Rectal smooth muscle tissue (tissue), 1 donor: ENCODE results near the gene TNRC6C.
"Not testable (repeated sequence)": the region's sequence is repeated elsewhere in the genome, so short reads cannot be mapped to it uniquely, and the experiment has no call there.

Source experiments
- H3K27ac ChIP-seq: one replicate; pipeline ENCODE4 v1.7.0; 2013; ENCODE audit warnings: low read depth, low read length, inconsistent platforms
- H3K27me3 ChIP-seq: one replicate; pipeline ENCODE4 v1.7.0; 2013; ENCODE audit warnings: low read length; ENCODE audit not compliant: control insufficient read depth, insufficient read depth
- H3K36me3 ChIP-seq: one replicate; pipeline ENCODE4 v1.7.0; 2013; ENCODE audit warnings: low read length; ENCODE audit not compliant: control insufficient read depth, insufficient read depth
- H3K4me1 ChIP-seq: one replicate; pipeline ENCODE4 v1.7.0; 2013; ENCODE audit warnings: low read length; ENCODE audit not compliant: control insufficient read depth, insufficient read depth
- H3K4me3 ChIP-seq: one replicate; pipeline ENCODE4 v1.7.0; 2013; ENCODE audit warnings: low read length
- H3K9ac ChIP-seq: one replicate; pipeline ENCODE4 v1.7.0; 2013; ENCODE audit warnings: low read length

TNRC6C gene

GRCh38 chr17:77993735-77994134 lies 35.2 kb downstream of the TNRC6C start:
- not testable (repeated sequence) for H3K36me3 ChIP-seq, H3K27me3 ChIP-seq, H3K27ac ChIP-seq, H3K4me3 ChIP-seq, H3K4me1 ChIP-seq, H3K9ac ChIP-seq

GRCh38 chr17:77995146-77995852 lies 36.8 kb downstream of the TNRC6C start:
- H3K27ac ChIP-seq, result no peak overlapping the region
- no peaks in the 10 kb centered on the region for H3K27me3 ChIP-seq
- no peak overlapping the region for H3K4me3 ChIP-seq
- H3K4me1 ChIP-seq, result peaks cover 14% of the 10 kb centered on the region
- no peak overlapping the region for H3K9ac ChIP-seq
- H3K36me3 ChIP-seq, result no peaks in the 10 kb centered on the region

- no peaks in the 10 kb centered on the region for H3K27me3 ChIP-seq
- H3K36me3 ChIP-seq, result no peaks in the 10 kb centered on the region
- H3K9ac ChIP-seq, result no peak overlapping the region
- no peak overlapping the region for H3K4me3 ChIP-seq
- peaks cover 15% of the 10 kb centered on the region for H3K4me1 ChIP-seq
- H3K27ac ChIP-seq, result no peak overlapping the region
Observed at GRCh38 chr17:77996256-77996655, 37.8 kb downstream of the TNRC6C start.

GRCh38 chr17:77999413-78000173 lies 41.1 kb downstream of the TNRC6C start:
- no peaks in the 10 kb centered on the region for H3K36me3 ChIP-seq
- H3K4me3 ChIP-seq, result no peak overlapping the region
- H3K27ac ChIP-seq, result no peak overlapping the region
- no peak overlapping the region for H3K9ac ChIP-seq
- peaks cover 15% of the 10 kb centered on the region for H3K4me1 ChIP-seq
- no peaks in the 10 kb centered on the region for H3K27me3 ChIP-seq

- peaks cover 10% of the 10 kb centered on the region for H3K4me1 ChIP-seq
- H3K27ac ChIP-seq, result no peak overlapping the region
- H3K27me3 ChIP-seq, result no peaks in the 10 kb centered on the region
Observed at GRCh38 chr17:78000341-78000740, 41.8 kb downstream of the TNRC6C start.

GRCh38 chr17:78001182-78001581 lies 42.7 kb downstream of the TNRC6C start:
- Histone ChIP-seq H3K27ac (no peak overlapping the region), H3K4me3 (no peak overlapping the region), H3K36me3 (no peaks in the 10 kb centered on the region), H3K4me1 (peaks cover 8% of the 10 kb centered on the region), H3K27me3 (no peaks in the 10 kb centered on the region), H3K9ac (no peak overlapping the region)

More at GRCh38 chr17:78000341-78000740, 41.8 kb downstream of the TNRC6C start:
- no peak overlapping the region for H3K4me3 ChIP-seq
- no peaks in the 10 kb centered on the region for H3K36me3 ChIP-seq
- H3K9ac ChIP-seq, result no peak overlapping the region

- Histone ChIP-seq H3K4me3 (no peak overlapping the region), H3K9ac (no peak overlapping the region), H3K4me1 (peaks cover 8% of the 10 kb centered on the region), H3K36me3 (no peaks in the 10 kb centered on the region), H3K27ac (no peak overlapping the region), H3K27me3 (no peaks in the 10 kb centered on the region)
Observed at GRCh38 chr17:78001612-78002011, 43.1 kb downstream of the TNRC6C start.

GRCh38 chr17:78002166-78002565 lies 43.7 kb downstream of the TNRC6C start:
- peaks cover 8% of the 10 kb centered on the region for H3K4me1 ChIP-seq
- no peak overlapping the region for H3K4me3 ChIP-seq
- no peak overlapping the region for H3K9ac ChIP-seq
- H3K27ac ChIP-seq, result no peak overlapping the region
- no peaks in the 10 kb centered on the region for H3K36me3 ChIP-seq
- H3K27me3 ChIP-seq, result no peaks in the 10 kb centered on the region

- no peak overlapping the region for H3K4me3 ChIP-seq
- H3K27ac ChIP-seq, result no peak overlapping the region
- no peaks in the 10 kb centered on the region for H3K36me3 ChIP-seq
- no peaks in the 10 kb centered on the region for H3K4me1 ChIP-seq
- H3K27me3 ChIP-seq, result no peaks in the 10 kb centered on the region
- H3K9ac ChIP-seq, result no peak overlapping the region
Observed at GRCh38 chr17:78005452-78006171, 47.1 kb downstream of the TNRC6C start.

- no peak overlapping the region for H3K27ac ChIP-seq
- no peaks in the 10 kb centered on the region for H3K4me1 ChIP-seq
- H3K36me3 ChIP-seq, result no peaks in the 10 kb centered on the region
- H3K27me3 ChIP-seq, result no peaks in the 10 kb centered on the region
- H3K9ac ChIP-seq, result no peak overlapping the region
- H3K4me3 ChIP-seq, result no peak overlapping the region
Observed at GRCh38 chr17:78006338-78006737, 47.8 kb downstream of the TNRC6C start.

GRCh38 chr17:78007647-78008046 lies 49.1 kb downstream of the TNRC6C start:
- Histone ChIP-seq H3K4me3 (no peak overlapping the region), H3K36me3 (no peaks in the 10 kb centered on the region), H3K4me1 (no peaks in the 10 kb centered on the region), H3K9ac (no peak overlapping the region), H3K27me3 (no peaks in the 10 kb centered on the region), H3K27ac (no peak overlapping the region)

GRCh38 chr17:78010759-78011158 lies 52.3 kb downstream of the TNRC6C start:
- Histone ChIP-seq H3K27ac (no peak overlapping the region), H3K4me1 (no peaks in the 10 kb centered on the region), H3K27me3 (no peaks in the 10 kb centered on the region), H3K4me3 (no peak overlapping the region), H3K36me3 (peaks cover 2% of the 10 kb centered on the region), H3K9ac (no peak overlapping the region)
